Measurements from ENCODE around the gene MBNL1. TPM values are rescaled to one million over a fixed set of nuclear protein-coding genes. Genes with fewer than 3 reads are reported as not detected.
"Not testable (repeated sequence)": the region's sequence is repeated elsewhere in the genome, so short reads cannot be mapped to it uniquely, and the experiment has no call there.

MBNL1 gene
- polyA plus RNA-seq, 12 donors, result 53.2 to 85.7 (median 66.9) TPM; not detected in 1

GRCh38 chr3:152346058-152346457 is 77.3 kb downstream of the MBNL1 start:
- DNase-seq, result no peak

DNA sequence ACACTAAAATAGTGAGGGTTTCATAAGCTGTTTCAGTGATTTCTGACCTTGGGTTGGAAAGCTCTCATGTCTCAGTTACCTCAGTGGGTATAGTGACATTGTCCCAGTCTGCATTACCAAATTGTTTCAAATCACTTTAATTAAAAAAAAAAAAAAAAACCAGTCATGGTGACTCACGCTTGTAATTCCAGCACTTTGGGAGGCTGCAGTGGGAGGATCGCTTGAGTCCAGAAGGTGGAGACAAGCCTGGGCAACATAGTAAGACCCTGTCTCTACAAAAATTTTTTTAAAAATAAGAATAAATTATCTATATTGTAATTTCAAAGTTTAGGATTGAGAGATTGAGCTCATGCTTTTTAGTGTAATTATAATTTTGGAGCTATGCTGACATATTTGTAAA is 78.0 kb downstream of the MBNL1 start:
- DNase-seq, result no peak

DNA sequence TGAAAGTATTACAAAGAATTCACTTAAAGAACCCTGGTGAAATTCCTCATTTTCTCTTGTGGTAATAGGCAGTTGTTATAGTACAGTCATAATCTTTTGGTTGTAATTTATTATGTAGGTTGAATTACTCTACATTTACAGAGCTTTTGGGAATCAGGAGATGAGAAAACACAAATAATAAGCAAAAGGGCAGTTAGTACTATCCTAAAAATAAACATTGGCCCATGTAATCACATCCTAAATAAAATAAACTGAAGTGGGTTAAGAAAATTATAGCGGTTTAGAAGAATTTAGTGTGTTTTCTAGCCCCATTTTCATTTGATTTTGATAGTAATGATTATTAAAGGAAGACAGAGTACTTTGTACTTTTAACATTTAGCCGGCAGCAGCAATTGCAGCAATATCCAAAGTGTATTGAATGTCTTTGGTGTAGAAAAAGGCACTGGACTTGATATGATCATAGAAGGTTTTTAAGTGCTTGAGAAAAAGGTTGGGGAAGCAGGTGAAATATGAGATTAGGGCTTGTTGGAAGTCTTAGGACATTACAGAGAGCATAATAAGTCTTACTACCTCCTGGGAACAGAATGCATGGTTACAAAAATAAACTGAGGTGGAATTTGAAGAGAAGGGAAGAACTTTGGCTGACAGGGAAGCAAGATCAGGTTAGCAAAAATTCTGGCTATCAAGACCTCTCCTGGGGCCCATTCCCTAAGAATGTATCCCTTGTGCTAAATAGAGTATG is 79.9 kb downstream of the MBNL1 start:
- peak; percentile 11 for DNase-seq

DNA sequence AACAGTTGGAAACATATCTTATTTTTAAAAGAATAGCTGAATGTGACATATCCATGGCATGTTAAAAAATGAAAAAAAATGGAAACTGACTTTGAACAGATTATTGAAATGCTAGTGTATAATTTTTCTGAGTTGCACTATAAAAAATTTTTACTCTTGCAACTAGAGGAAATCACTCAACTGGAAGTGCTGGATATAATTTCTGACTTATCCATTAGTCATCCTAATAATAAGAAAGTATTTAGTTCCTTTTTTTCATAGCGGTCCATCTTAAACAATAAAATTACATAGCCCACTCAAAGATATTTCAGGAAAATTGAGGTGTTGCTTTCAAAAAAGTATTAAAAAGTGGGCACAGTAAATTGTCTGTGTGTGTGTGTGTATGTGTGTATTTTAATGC is 80.7 kb downstream of the MBNL1 start:
- DNase-seq, result no peak

- DNase-seq, result no peak
Measured at GRCh38 chr3:152350139-152350538, 81.4 kb downstream of the MBNL1 start.

- no peak for DNase-seq
Measured at GRCh38 chr3:152350776-152351175, 82.0 kb downstream of the MBNL1 start.

DNA sequence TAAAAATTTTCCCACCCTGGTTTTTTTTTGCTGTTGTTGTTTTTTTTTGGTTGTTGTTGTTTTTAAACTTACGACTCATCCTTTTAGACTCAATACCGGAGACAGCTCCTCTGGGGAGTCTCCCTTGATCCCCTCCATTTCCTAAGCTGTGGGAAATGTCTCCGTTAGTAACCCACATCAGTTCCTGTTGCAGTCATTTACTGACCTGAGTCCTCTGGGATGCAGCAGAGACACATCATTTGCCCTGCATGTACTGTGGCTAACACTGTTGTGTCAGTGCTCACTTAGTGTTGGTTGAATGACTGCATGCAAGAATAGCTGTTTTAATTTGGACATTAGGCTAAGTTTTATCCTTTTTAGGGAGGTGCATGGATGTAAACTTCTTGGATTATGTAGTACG is 83.8 kb downstream of the MBNL1 start:
- DNase-seq, result no peak

DNA sequence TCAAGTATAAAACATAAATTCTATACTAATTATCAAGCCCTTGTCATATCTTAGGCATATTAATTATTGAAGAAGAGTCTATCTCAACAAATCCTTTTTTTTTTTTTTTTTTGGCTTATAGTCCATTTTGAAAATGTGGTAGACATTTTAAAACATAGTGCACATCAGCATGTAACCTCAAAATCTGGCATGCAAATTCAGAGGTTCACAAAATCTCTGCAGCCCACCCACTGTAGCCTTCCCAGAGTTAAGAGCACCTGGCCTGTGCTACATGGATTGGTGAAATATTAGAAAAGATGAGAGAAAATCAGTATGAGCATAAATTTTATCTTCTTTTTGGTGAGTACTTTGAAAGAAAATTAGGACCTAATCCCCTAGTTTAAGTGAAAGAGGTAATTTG is 84.8 kb downstream of the MBNL1 start:
- no peak for DNase-seq

DNA sequence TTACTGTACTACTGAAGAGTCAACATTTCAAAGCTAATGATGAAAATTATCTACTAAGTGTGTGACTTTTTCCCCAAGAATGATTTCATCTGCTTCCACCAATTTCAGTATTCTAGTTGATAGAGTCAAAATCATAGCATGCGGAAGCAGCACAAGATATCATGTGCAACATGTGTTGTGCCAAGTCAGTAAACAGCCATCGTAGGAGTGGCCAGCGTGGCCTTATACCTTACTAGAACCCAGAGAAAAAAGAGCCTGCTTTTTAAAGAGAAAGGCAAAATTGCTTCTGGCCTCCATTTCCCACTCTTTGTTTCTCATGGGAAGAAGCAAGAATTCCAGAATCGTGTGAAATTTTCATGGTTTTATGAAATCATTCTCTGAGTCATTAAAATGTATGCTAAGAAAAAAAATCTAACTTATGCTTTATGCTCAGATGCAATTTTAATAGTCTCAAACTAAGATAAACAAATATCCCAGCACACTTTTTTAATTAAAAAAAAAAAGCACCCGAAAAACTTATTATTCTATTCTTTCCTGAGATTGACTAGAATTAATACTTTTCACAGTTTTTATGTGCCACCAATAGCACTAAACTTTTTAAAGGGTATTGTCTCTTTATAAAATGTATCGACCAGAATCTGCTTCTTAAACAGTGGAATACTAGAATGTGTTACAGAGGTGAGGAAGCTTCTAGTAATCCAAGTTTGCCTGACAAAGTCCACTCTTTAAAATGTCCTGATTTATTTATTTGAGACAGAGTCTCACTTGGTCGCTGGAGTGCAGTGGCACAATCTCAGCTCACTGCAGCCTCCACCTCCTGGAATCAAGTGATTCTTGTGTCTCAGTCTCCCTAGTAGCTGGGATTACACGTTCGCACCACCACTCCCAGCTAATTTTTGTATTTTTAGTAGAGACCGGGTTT is 87.3 kb downstream of the MBNL1 start:
- DNase-seq, result no peak

GRCh38 chr3:152356870-152357276 is 88.1 kb downstream of the MBNL1 start:
- DNase-seq, result no peak

DNA sequence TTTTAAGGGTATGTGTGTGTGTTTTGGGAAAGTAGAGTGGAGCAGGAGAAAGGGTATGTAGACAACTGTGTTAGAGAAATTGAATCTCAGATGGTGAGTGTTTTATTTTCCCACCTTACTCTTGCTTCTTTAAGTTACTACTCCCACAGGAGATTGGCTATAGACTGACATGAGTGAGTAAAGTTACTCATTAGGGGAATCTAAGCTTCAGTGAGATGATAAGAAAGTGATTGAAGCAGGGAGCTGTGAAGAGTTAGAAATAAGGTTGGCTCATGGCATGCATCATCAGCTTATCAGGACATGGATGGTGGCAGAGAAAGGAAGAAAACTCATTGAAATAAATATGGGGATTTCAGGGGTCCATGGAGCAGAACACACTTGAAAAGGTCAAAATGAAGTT is 88.9 kb downstream of the MBNL1 start:
- no peak for DNase-seq

GRCh38 chr3:152359385-152360248 is 90.9 kb downstream of the MBNL1 start:
- no peak for DNase-seq

DNA sequence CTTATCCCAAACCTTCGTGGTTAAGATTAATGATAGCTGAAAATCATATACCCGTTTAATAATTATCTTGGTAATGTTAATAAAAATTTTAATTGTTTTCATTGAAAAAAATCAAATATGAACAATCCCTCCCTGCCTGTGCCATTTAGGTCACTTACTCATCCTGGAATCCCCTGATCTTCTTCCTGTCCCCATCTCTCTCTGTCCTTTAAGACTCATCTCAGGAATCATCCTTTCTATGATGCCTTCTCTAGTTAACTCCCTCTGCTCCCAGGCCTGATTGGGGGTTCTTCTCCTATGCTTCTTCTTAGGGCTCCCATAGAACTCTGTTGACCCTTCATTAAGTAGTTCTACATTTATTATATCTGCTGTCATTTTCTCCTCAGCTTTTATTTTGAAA is 91.6 kb downstream of the MBNL1 start:
- no peak for DNase-seq

GRCh38 chr3:152360966-152361365 is 92.2 kb downstream of the MBNL1 start:
- no peak for DNase-seq

GRCh38 chr3:152362086-152362485 is 93.4 kb downstream of the MBNL1 start:
- DNase-seq, result no peak

DNA sequence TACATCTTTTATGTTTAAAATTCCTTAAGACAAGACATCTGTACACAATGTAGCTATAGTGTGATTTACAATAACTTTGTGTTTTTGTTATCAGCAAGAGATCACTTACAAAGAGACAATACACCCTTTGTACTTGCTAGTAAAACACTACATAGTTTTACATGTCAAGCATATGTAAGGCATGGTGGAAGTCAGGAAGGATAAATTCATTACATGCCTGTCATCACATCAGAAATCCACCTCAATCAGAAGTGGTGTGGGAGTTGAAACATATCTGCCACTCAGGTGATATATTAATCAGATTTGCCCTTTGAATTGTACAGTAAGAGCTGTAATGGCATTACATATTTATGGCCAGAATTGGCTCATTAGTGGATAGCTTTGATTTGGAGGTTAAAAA is 95.5 kb downstream of the MBNL1 start:
- no peak for DNase-seq

- DNase-seq, result no peak
Measured at GRCh38 chr3:152365126-152365525, 96.4 kb downstream of the MBNL1 start.

DNA sequence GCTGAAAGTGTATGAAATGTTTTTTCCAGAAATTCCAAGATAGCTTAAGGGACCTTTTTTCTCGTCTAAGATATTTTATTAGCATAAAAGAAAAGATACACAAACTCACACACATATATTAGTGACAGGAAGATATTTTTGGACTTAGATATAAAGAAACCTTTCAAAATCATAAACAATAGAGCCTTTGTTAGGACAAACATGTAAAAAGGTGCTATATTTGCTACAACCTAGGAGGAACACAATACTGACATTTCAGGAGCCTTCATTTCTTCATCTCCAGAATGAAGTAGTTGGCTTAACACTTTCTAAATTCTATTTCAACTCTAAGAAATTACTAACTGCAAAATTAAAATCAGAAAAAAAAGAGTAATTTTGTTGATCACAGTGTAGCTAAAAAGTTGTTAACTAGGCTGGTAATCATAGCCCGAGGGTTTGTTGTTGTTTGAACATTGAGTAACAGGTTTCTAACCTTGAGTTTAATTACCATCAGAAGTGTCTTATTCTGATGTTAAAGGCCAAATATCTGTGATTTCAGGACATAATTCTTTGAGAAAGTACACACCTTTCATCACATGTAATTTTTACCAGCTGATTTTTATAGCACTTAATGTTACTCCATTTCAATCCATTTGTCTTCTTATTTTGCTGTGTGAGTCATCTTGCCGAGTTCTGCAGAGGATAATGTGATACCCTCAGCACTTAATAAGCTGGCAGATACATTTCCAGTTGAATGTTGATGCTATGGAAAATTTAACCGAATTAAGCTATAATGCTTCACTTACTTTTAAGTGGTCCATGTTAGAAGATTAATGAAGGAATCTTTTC is 97.3 kb downstream of the MBNL1 start:
- no peak for DNase-seq

DNA sequence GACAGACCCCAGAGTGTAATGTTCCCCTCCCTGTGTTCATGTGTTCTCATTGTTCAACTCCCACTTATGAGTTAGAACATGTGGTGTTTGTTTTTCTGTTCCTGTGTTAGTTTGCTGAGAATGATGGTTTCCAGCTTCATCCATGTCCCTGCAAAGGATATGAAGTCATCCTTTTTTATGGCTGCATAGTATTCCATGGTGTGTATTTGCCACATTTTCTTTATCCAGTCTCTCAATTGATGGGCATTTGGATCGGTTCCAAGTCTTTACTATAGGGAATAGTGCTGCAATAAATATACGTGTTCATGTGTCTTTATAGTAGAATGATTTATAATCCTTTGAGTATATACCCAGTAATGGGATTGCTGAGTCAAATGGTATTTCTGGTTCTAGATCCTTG is 98.5 kb downstream of the MBNL1 start:
- DNase-seq, result not testable (repeated sequence)

DNA sequence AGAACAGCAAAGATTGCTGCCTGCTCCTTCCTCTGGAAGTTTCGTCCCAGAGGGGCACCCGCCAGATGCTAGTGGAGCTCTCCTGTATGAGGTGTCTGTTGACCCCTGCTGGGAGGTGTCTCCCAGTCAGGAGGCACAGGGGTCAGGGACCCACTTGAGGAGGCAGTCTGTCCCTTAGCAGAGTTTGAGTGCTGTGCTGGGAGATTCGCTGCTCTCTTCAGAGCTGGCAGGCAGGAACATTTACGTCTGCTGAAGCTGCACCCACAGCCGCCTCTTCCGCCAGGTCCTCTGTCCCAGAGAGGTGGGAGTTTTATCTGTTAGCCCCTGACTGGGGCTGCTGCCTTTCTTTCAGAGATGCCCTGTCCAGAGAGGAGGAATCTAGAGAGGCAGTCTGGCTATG is 103.9 kb downstream of the MBNL1 start:
- not testable (repeated sequence) for DNase-seq

GRCh38 chr3:152373379-152373778 is 104.7 kb downstream of the MBNL1 start:
- no peak for DNase-seq
